DMS53 treated with DMSO at 0.1 percent for 48 hours (cell line): ENCODE data around the gene P2RY13.

ENCODE experiments used
- DNase-seq: peaks from one replicate; lab custom pipeline; 2025; ENCODE audit not compliant: unreplicated experiment; lab: John Stamatoyannopoulos, UW

The P2RY13 gene

GRCh38 chr3:151321526-151321925 is 7.8 kb downstream of the P2RY13 start:
- DNase-seq = no peak

DNA sequence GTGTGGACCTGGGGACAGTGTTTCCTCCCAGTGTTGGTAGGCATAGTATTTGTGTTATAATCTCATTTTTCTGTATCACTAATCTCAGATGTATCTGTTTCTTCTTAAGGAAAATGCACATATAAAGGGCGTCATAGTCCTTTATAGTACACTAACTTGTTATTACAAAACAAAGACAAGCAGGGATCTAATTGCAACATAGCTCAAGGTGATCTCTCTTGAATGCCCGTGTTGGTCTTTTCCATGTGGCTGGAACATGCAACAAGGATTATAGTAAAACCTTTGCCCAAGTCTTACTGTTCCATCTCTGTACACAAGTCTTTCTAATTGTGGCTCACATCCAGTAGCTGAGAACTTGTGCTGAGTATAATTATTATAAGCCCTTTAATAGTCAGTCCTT is 9.2 kb downstream of the P2RY13 start:
- DNase-seq = no peak

DNA sequence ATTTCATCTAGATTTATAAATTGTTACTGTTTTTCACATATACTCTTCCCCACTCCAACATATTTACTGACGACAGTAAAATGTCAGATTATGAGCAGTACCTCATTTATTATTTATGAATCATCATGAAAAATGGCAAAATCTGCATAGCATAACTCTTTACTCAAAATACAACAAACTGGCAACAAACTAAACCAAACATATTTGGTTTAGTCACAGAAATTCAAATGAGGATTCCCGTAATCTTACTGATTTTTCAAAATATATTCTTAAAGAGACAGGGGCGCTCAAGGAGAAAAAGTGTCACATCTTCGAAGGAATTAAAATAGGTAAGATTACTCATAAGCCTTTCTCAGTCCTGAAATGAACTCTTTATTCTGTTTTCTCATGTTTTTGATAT is 9.7 kb downstream of the P2RY13 start:
- no peak for DNase-seq

GRCh38 chr3:151318991-151319390 is 10.4 kb downstream of the P2RY13 start:
- no peak for DNase-seq

GRCh38 chr3:151318313-151318712 is 11.0 kb downstream of the P2RY13 start:
- DNase-seq = no peak

- DNase-seq = no peak
These were observed 12.9 kb downstream of the P2RY13 start, which contains the start of gene GPR87 for GRCh38 chr3:151316267-151316991. TSS of gene GPR87 (minus strand) at chr3:151316820. CDS start at chr3:151300100, 16,720 bp downstream.

DNA sequence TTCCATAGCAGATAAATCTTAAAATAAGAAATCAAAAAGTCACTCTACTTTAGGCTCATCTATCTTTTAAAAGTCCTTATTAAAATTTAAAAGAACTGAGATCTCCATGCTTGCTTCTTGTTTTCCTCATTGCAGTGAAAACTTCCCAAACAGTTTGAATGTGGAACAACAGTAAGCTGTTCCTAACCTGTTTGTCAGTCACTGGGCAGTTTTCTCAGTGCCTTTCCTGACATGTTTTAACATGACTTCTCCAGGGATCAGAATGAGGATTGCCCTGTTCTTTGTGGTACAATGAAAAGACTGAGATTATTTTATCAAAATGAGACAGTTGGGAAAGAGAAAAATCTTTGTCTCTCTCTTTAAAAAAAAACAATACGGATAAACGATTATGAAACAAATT is 13.5 kb downstream of the P2RY13 start:
- DNase-seq = no peak

- DNase-seq = no peak
These were observed 14.2 kb downstream of the P2RY13 start for GRCh38 chr3:151315136-151315535.

DNA sequence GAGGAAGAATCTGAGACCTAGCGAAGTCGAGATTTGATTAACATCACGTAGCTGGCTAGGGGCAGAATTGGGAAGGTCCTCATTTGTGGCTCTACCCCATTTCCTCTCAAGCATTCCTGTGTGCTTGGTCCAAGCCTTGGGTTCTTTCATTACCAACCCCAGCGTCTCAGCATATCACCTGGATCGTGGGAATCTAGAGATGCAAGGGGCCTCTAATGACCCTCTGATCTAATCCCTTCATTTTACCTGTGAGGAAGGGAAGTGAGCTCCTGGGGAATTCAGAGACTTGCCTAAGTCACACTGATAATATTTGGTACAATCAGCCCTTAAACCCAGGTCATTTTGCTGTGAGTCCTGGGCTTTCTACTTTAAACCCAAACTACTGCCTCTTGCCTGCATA is 14.8 kb downstream of the P2RY13 start:
- no peak for DNase-seq

DNA sequence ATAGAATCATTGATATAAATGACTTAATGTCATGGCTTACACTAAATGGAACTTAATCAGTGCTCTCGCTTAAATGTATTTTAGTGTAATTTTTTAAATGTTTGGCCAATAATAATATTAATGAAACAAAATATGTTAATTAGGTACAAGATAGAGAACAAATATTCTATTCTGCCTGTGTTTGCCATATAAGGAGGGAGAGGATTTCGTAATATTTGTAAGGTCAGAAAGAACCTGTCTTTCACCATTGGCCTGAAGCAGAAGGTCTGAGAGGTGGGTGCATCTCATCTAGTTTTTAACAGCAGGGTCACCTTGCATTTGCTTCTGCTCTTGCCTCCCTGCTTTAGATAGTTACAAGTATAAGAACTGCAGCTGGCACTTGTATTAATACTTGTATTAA is 15.2 kb downstream of the P2RY13 start:
- no peak for DNase-seq

DNA sequence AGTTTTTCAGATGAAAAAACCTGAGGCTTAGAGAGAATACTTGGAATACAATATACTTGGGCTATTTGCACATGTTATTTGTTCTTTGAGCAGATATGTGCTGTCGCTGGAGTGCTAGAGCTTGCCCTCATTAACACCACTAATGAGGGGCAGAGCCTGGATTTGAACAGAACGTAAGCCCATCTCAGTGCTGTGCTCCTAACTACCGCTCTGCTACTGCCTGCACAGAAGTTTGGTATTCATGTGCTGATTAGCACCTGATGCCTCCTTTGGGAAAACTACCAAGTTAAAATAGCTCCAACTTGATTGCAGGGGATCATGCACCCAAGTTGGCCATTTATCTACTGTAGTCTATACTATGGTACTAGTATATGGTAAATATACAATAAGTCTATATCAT is 16.4 kb downstream of the P2RY13 start:
- no peak for DNase-seq

- no peak for DNase-seq
These were observed 19.8 kb downstream of the P2RY13 start for GRCh38 chr3:151309566-151309965.

DNA sequence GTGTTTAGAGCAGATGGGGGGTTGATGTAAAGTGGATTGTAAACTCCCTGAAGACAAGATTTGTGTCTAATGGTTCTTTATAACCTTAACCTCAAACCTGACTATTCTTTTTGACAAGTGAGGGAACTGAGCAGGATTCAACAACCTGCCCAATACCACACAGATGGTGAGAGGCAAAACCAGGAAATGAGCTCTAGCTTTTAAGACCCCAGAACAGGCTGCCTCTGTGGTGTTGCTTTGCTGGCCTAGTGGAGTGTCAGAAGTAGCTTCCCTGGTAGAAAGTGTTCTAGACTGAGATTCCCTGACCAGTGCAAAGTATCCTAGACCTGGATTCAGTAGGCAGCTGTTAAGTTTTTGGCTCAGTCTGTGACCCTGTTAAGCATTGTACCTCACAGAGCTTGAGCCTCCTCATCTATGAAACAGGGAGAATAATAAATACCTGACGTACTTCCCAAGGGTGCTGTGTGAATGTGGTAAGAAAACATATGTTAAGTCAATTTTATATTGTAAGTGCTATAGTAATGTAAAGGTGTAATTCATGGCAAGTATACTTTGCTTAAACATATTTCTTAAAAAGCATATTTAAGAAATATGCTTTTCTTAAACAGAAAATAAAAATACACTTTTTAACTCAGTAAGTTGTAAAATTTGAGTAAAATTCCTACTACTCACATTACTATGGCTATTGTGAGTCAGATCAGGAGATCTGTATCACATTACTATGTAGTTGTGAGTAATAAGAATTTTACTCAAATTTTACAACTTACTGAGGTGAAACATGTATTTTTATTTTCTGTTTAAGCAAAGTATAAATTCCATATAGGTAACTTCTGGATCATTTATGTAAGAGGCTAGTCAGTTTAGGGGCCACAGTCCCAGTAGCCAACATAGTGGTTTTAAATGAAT is 21.5 kb downstream of the P2RY13 start:
- no peak for DNase-seq

DNA sequence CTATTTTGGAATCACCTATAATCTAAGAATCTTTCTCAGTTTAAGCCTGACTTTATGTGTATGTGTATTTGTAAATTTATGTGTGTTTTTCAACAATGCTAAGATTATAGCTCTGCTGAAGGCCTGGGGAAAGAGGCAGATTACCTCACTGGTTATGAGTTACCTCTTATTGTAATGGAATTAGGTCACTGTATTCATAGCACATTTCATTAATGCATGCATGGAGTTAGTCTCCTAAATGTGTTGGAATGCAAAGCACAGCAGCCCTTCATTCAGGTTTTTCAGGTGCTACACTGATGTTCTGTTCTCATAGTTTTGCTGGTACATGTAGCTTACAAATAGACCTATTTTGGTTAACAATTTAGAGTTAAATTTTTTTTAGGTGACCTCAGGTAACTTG is 22.2 kb downstream of the P2RY13 start:
- no peak for DNase-seq

DNA sequence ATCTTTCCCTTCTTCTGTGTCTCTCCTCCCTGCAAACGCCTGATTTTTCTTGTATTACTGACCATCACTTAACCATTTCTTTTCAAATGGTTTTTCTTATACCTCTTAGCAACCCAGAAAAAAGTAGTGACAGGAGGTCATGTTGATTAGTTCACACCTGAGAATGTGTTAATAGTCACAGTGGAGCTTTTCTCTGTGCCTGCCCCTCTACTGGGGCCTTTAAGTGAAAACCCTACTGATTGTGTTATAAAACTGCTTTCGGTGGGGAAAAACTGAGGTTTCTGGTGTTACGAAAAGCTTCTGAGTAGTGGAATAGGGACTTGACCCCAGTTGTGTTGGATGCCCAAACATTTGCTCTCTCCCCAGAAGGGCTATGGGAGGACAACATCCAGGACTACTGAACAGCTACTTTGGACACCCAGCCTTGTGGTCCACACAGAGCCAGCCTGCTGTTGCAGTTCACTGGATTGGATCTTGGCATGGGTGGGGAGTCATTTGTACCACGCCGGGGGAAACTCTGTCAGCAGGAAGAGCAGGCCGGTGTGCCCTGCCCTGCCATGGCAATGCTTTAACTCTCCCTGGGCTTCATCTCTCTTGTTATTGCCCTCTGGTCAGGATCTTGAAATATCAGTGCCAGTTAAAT is 23.1 kb downstream of the P2RY13 start:
- no peak for DNase-seq

- no peak for DNase-seq
These were observed 23.6 kb downstream of the P2RY13 start for GRCh38 chr3:151305775-151306151.

DNA sequence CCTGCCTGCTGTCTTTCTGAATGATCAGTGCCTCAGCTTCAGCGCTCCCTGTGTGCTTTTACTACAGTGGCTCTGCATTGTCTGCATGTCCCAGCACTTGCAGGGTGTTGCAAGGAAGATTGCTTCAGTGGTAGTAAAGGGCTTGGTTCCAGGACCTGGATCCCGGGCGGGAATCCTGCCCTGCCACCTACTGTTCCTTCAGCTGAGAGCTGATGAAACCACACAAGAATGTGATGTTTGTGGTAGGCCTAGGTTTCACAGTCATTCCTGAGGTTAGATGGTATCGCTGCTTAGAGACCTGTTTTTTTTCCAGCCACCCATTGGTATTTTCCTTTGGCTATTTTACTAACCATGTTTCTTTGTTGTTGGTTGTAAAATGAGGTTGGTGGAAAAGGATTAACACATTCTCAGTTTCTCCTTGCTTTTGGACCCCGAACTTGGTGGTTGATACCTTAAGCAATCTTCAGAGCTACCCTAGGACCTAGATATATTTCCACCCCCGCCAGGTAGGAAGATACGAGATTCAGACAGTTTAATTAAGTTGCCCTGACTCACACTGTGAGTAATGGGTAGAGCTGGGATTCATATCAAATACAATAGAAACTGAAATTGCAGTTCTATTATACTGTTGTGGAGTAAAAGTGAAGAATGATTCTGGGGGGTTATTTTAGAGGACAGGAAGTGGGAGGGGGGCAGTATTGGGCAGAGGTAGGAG is 24.1 kb downstream of the P2RY13 start:
- no peak for DNase-seq

- DNase-seq = no peak
These were observed 25.6 kb downstream of the P2RY13 start for GRCh38 chr3:151303751-151304150.

DNA sequence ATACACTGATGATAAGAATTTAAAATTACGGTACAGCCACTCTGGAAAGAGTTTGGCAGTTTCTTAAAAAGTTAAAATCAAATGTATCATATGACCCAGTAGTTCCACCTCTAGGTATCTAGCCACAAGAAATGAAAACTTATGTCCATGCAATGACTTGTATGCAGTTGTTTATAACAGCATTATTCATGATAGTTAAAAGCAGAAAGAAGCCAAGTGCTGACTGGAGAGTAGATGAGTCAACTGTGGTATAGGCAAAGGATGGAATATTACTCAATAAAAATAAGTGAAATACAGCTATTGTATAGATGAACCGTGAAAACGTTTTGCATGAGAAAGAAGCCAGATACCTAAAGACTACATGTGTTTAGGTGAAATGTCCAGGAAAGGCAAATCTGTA is 27.6 kb downstream of the P2RY13 start:
- DNase-seq = no peak

DNA sequence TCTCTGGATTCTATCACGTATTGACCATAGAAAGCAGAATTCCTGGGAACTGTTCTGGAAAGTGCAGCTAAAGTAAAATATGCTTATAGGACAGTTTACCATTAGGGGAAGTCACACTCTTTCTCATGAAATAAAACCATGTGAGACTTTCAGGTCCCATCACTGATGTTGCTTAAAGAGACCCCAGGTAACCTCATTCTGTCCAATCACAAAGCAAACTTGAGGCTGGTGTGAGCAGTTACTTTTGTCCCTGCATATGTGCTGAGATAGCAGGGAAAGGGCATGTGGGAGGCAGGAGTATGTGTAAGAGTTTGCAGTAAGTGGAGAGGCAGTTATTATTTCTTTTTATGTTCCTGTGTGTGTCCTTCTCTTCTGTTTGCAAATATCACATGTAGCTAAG is 28.8 kb downstream of the P2RY13 start:
- DNase-seq = no peak

GRCh38 chr3:151299006-151299405 is 30.3 kb downstream of the P2RY13 start:
- DNase-seq = no peak
